Measurements from ENCODE around the gene ALK.
"Not testable (repeated sequence)": the region's sequence is repeated elsewhere in the genome, so short reads cannot be mapped to it uniquely, and the experiment has no call there.

Gene ALK

GRCh38 chr2:29263886-29264285 is 657.5 kb downstream of the ALK start:
- no peak for DNase-seq

- no peak for DNase-seq
These were observed 658.6 kb downstream of the ALK start for GRCh38 chr2:29262681-29263260.

DNA sequence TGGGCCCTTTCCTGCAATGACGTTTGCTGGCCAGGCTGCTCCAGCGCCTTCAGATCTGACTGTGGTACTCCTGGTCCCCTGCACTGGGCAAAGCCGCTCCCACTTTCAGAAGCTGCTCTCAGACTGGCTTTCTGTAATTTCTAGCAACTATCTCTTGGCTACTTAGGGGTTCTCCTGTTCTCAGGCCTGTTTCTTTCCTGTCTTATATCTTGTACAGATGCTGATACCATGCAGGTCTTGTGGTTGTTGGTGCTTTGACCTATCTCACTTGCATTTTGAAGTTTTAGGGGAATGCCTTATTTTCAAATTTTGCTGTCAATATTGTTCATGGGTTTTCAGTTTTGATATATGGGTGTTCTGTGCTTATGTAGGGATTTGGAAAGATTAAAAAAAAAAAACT is 660.4 kb downstream of the ALK start:
- peak; percentile 3 for DNase-seq

DNA sequence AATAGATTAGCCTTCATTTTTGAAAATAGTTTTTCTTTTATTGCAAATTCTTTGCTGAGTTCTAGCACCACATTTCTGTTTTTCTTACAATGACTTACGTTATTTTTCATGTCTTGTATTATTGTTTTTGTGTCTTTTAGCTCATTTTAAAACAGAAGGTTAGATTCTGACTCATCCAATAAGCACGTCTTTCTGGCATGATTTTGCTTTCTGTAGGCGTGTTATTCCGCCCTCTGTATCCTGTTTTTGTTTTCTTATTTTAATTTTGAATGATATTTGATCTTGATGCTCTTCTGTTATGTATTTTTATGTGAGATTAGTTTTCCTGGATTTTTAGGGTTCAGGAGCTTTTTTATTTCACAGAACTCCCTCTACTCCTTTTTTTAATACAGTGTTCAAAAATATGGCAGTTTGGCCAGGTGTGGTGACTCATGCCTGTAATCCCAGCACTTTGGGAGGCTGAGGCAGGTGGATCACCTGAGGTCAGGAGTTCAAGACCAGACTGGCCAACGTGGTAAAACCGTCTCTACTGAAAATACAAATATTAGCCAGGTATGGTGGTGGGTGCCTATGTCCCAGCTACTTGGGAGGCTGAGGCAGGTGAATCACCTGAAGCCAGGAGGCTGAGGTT is 661.1 kb downstream of the ALK start:
- DNase-seq: no peak

GRCh38 chr2:29259221-29259620 is 662.2 kb downstream of the ALK start:
- no peak for DNase-seq

DNA sequence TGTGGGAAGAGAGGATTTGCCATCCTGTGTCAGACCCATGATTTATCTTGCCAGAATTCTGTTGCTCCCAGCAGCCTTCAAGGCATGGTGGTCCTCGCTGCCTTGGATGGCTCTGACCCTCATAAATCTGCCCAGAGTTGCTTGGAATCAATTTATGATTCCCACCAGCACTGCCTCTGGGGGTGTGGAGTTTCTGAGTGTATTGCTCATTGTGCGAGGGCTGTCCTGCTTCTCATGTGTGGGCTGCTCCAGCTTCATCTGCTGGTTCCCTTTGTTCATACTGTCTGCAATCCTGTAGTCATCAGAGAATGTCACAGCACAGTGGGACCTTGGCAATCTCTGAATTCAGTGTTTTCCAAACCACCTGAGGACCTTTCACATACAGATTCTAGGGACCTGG is 666.4 kb downstream of the ALK start:
- DNase-seq: no peak

DNA sequence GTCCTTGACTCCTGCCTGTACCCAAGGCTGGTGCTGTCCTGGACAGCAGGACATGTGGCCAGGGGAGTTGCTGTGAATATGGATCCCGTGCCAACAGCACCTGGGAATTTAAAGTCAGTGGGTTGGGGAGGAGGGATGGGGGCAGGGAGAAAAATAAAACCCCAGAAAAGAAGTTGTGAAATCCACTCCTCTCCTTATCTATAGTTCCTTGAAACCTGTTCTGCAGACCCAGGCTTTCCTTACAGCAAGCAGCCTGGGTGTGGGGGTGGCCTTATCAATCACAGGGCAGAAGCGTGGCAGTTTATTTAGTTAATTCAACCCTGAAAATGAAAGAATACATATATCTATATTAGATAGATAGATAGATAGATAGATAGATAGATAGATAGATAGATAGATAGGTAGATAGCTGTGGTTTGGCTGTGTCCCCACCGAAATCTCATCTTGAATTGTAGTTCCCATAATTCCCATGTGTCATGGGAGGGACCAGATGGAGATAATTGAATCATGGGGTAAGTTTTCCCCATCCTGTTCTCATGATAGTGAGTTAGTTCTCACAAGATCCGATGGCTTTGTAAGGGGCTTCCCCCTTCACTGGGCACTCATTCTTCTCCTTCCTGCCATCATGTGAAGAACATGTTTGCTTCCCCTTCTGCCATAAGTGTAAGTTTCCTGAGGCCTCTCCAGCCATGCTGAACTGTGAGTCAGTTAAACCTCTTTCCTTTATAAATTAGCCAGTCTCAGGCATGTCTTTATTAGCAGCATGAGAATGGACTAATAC is 667.7 kb downstream of the ALK start:
- DNase-seq: not testable (repeated sequence)

GRCh38 chr2:29253026-29253425 is 668.4 kb downstream of the ALK start:
- no peak for DNase-seq

GRCh38 chr2:29251406-29251805 is 670.0 kb downstream of the ALK start:
- no peak for DNase-seq

GRCh38 chr2:29250977-29251376 is 670.4 kb downstream of the ALK start:
- DNase-seq: no peak

GRCh38 chr2:29249666-29250253 is 671.6 kb downstream of the ALK start:
- no peak for DNase-seq

GRCh38 chr2:29247336-29247914 is 674.0 kb downstream of the ALK start:
- no peak for DNase-seq

GRCh38 chr2:29246383-29247300 is 674.7 kb downstream of the ALK start:
- DNase-seq: no peak

DNA sequence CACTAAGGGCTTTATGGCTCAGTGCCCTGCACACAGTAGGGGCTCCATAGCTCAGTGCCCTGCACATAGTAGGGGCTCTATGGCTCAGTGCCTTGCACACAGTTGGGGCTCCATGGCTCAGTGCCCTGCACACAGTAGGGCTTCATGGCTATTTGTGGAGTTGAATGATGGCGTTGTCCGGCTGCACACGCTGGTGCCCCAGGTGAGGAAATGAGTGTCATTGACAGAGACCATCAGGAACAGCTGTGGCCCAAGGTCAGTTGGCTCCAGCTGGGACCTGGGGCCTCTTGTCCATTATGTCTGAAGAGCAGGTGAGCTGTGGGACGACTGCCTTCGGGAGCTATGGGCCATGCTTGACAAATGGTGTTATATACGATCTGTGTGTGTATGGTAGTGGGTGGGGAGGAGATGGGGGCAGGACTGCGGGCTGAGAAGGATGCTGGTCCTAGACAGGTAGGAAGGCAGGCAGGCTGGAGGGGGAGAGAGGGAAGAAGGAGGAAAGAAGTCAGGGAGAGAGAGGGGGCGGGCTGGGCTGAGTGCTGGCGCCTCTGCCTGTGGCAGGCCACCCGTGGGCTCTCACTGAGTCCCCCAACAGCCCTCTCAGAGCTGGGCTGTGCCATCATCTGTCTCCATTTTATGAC is 675.5 kb downstream of the ALK start:
- no peak for DNase-seq

GRCh38 chr2:29245035-29245741 is 676.2 kb downstream of the ALK start:
- not testable (repeated sequence) for DNase-seq

- DNase-seq: no peak
These were observed 678.6 kb downstream of the ALK start for GRCh38 chr2:29242621-29243375.

GRCh38 chr2:29241955-29242565 is 679.3 kb downstream of the ALK start:
- no peak for DNase-seq

DNA sequence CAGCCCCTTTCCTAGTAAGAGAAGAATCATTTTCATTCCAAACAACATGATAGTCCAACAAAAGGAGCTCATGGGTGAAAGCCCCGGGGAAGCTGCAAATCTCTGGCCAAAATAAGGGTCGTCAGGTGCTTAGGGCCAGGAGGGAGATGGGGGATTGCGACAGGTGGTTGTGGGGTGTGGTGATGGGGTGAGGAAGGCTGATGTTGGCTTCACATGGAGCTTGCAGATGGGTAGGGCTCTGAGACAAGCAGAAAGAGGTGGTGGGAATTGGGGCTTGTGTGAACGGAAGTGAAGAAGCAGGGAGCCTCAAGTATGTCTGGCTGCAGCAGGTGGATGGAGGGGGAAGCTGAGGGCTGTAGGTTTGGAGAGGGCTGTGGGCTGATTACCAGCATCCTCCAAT is 680.0 kb downstream of the ALK start:
- DNase-seq: no peak

DNA sequence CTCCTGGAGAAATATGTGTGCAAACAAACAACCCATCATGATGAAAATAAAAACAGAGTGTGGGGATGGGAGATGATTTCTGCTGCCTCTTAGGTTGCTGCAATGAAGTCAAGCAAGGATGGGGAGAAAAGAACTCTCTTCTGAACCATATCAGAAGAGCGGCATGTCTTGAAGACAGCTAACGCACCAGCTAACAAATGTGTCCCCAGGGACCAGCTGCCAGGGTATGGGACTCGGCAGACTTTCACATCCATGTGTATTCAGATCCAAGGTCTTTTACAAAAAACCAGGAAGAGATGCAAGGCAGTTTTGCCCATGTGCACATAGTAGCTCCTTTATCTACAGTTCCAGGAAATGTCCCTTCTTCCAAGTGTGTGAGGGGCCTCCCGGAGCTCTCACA is 680.8 kb downstream of the ALK start:
- no peak for DNase-seq

All from activated CD4-positive, alpha-beta T cell treated with anti-CD3 and anti-CD28 coated beads, Interleukin-10, Interleukin-2, amounts not matched to agents 100 ng/mL and 50 ng/mL, durations not matched to agents 16 hours and 8 hours (primary cell).